ENCODE results near the gene SMIM3.
A peak's percentile ranks its signal among the peaks of the same experiment; 100 is the strongest.

SMIM3 gene

GRCh38 chr5:150801117-150801927, 22.8 kb downstream of the SMIM3 start (continued):
- TF ChIP-seq ZNF610 (tag by site-specific recombination; IDR thresholded peaks at IDR 0.05; ENCODE audit: borderline replicate concordance) (no peak), ZNF48 (tag by site-specific recombination; IDR thresholded peaks at IDR 0.05) (no peak), OSR2 (tag by site-specific recombination; IDR thresholded peaks at IDR 0.05) (no peak), ZNF157 (tag by site-specific recombination; IDR thresholded peaks at IDR 0.05) (no peak), ZNF518A (tag by site-specific recombination; conservative IDR thresholded peaks at IDR 0.05; ENCODE audit: low read depth) (no peak), ZNF274 (IDR thresholded peaks at IDR 0.05; ENCODE audit: low read length) (no peak), ZNF274 (tag by site-specific recombination; IDR thresholded peaks at IDR 0.05; ENCODE audit: borderline replicate concordance) (no peak), KLF10 (tag by site-specific recombination; IDR thresholded peaks at IDR 0.05) (no peak), ZNF596 (tag by site-specific recombination; IDR thresholded peaks at IDR 0.05) (no peak), ZNF335 (tag by site-specific recombination; conservative IDR thresholded peaks at IDR 0.05) (peak; percentile 67), PBX3 (CRISPR knock-in tag; IDR thresholded peaks at IDR 0.05) (no peak), ZNF184 (tag by site-specific recombination; IDR thresholded peaks at IDR 0.05) (no peak), ZNF362 (tag by site-specific recombination; IDR thresholded peaks at IDR 0.05) (0 out of 2 replicates have a peak, but pooled peaks have one; percentile 32), ZNF221 (tag by site-specific recombination; IDR thresholded peaks at IDR 0.05; ENCODE audit: borderline replicate concordance) (no peak), GLI4 (tag by site-specific recombination; IDR thresholded peaks at IDR 0.05) (no peak), ZSCAN16 (tag by site-specific recombination; IDR thresholded peaks at IDR 0.05) (no peak), ZNF19 (tag by site-specific recombination; IDR thresholded peaks at IDR 0.05; ENCODE audit: low read depth) (no peak), MEIS1 (CRISPR knock-in tag; IDR thresholded peaks at IDR 0.05; ENCODE audit: borderline replicate concordance) (no peak), HOXD13 (CRISPR knock-in tag; IDR thresholded peaks at IDR 0.05; ENCODE audit: borderline replicate concordance) (no peak), ZNF394 (tag by site-specific recombination; IDR thresholded peaks at IDR 0.05; ENCODE audit: borderline replicate concordance) (no peak), ZNF214 (tag by site-specific recombination; IDR thresholded peaks at IDR 0.05; ENCODE audit: borderline replicate concordance) (no peak), ZNF747 (tag by site-specific recombination; IDR thresholded peaks at IDR 0.05) (no peak), ZNF830 (tag by site-specific recombination; IDR thresholded peaks at IDR 0.05; ENCODE audit: low read depth) (no peak), CTCF (tag by site-specific recombination; IDR thresholded peaks at IDR 0.05) (no peak; the same call in 1 of the 2 replicates), ZNF266 (tag by site-specific recombination; IDR thresholded peaks at IDR 0.05; ENCODE audit: low read depth) (no peak), AEBP2 (tag by site-specific recombination; IDR thresholded peaks at IDR 0.05; ENCODE audit: borderline replicate concordance) (no peak), ZNF768 (tag by site-specific recombination; IDR thresholded peaks at IDR 0.05) (no peak), ZNF473 (tag by site-specific recombination; IDR thresholded peaks at IDR 0.05) (no peak), HOXA7 (CRISPR knock-in tag; IDR thresholded peaks at IDR 0.05; ENCODE audit: borderline replicate concordance) (no peak), ZNF654 (tag by site-specific recombination; IDR thresholded peaks at IDR 0.05; ENCODE audit: low read depth) (peak; percentile 58)
